Measurements from ENCODE around the gene EMP2.

The EMP2 gene

DNA sequence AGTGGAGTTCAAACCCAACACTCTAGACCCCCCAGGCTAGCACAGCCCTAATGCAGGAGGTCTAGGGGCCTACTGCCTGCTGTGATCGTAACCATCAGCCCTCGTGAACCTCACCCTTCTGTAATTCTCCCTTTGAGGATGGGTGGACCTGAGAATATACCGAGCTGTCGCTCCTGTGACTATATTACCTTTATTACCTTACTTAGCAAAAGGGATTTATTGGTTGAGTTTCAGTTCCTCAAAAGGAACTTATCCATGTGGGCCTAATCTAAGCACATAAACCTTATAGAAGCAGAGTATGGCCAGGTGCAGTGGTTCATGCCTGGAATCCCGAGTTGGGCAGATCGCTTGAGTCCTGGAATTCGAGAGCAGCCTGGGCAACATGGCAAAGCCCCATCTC lies 19.2 kb upstream of the EMP2 start:
- DNase-seq (ENCODE audit: low read depth) = no peak
- TF ChIP-seq, protein P1, sequence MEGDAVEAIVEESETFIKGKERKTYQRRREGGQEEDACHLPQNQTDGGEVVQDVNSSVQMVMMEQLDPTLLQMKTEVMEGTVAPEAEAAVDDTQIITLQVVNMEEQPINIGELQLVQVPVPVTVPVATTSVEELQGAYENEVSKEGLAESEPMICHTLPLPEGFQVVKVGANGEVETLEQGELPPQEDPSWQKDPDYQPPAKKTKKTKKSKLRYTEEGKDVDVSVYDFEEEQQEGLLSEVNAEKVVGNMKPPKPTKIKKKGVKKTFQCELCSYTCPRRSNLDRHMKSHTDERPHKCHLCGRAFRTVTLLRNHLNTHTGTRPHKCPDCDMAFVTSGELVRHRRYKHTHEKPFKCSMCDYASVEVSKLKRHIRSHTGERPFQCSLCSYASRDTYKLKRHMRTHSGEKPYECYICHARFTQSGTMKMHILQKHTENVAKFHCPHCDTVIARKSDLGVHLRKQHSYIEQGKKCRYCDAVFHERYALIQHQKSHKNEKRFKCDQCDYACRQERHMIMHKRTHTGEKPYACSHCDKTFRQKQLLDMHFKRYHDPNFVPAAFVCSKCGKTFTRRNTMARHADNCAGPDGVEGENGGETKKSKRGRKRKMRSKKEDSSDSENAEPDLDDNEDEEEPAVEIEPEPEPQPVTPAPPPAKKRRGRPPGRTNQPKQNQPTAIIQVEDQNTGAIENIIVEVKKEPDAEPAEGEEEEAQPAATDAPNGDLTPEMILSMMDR (conservative IDR thresholded peaks at IDR 0.05; ENCODE audit: low read length) = no peak
- H3K4me3 ChIP-seq (ENCODE audit: low read length) = no peak overlapping the region

DNA sequence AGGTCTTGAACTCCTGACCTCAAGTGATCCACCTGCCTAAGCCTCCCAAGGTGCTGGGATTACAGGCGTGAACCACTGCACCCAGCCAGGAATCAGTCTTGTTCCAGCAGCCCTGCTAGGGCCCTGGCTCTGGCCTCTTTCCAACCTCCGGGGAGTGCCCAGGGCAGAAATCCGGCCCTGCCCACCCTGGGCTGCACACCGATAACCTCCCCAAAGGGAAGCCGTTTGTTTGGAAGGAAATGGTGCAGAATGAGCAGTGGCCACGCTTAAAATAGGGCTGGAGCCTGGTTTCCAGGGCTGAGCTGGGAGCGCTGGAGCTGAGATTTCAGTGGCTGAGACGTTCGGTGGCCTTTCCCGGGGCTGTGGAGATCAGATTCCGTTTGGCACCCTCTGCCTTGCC lies 17.8 kb upstream of the EMP2 start:
- no peak for DNase-seq (ENCODE audit: low read depth)
- TF ChIP-seq, protein P1 (conservative IDR thresholded peaks at IDR 0.05; ENCODE audit: low read length) = no peak
- H3K4me3 ChIP-seq (ENCODE audit: low read length) = no peak overlapping the region

DNA sequence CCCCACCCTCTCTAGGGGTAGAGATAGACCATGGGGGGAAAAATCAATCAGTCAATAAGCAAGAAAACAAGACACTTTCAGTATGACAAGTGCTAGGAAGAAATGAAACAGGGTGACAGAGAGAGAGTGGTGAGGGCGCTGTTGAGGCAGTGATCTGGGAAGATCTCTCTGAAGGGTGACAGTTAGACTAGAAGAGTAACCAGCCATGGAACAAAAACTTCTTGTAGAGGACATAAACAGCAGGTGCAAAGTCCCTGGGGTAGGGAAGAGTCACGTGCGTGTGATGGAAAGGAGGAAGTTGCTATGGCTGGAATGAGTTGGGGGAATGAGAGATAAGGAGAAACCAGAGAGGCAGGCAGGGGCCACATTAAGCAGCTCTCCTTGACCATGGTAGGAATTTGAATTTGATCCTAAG lies 16.8 kb upstream of the EMP2 start:
- DNase-seq (ENCODE audit: low read depth) = no peak
- H3K4me3 ChIP-seq (ENCODE audit: low read length) = no peak overlapping the region
- TF ChIP-seq, protein P1 (conservative IDR thresholded peaks at IDR 0.05; ENCODE audit: low read length) = no peak

DNA sequence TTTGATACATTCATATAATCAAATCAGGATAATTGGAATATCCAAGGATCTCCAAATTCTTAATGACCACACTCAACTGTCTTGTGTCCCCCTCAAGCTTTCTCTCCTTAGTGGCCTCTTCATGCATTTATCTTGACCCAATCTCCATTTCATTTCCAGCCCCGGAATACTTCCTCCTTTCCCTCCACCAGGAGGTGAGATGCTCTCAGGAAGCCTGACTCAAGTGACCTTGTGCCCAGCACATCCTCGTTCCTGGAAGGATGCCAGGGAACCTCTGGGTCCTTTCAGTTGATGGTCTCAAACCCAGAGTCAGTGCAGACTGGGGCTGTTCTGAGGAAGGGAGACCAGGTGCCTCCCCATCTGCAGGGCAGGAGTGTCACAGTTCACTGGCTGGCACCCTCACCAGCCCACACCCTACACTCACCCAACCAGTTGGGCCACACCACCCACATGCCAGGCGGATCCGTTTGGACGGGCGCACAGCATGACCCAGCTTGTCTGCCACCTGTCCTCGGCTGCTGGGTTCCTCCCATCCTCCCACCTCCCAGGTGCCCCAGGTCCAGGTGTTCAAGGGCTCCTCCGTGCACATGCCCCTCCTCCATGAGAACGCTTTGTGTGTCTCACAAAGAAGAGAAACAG lies 14.0 kb upstream of the EMP2 start:
- no peak overlapping the region for H3K4me3 ChIP-seq (ENCODE audit: low read length)
- DNase-seq (ENCODE audit: low read depth) = no peak
- TF ChIP-seq, protein P1 (conservative IDR thresholded peaks at IDR 0.05; ENCODE audit: low read length) = no peak

DNA sequence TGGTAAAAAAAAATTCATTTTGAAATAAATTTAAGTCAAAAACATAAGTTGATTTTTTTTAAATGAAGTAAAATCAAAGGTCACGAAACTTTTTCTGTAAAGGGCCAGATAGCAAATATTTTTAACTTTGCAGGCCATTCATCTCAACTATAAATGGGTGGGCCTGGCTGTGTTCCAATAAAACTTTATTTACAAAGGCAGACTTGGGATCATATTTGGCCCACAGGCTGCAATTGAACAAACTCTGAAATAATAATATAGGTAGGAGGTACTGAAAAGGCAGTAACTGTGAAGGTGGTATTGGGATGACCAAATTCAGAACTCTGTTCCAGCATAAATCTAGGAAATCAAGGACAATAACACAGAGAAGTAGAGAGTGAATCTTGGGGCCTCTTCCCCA lies 12.2 kb upstream of the EMP2 start:
- TF ChIP-seq, protein P1 (conservative IDR thresholded peaks at IDR 0.05; ENCODE audit: low read length) = no peak
- H3K4me3 ChIP-seq (ENCODE audit: low read length) = no peak overlapping the region
- DNase-seq (ENCODE audit: low read depth) = no peak

DNA sequence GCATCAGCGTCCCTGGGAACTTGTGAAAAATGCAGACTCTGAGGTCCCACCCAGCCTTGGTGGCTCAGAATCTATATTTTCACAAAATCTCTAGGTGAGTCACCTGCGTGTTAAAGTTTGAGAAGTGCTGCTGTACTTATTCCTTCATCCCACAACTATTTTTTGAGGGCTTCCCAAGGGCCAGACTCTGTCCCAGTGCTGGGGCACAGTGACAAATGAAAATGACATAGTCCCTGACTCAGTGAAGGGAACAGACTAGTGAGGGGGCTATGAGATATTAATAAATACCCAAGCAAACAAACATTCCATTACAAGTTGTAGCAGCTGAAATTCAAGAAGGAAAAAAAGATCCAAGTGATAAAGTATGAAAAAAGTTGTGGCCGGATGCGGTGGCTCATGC lies 9.9 kb upstream of the EMP2 start:
- no peak for DNase-seq (ENCODE audit: low read depth)
- no peak overlapping the region for H3K4me3 ChIP-seq (ENCODE audit: low read length)
- TF ChIP-seq, protein P1 (conservative IDR thresholded peaks at IDR 0.05; ENCODE audit: low read length) = no peak

DNA sequence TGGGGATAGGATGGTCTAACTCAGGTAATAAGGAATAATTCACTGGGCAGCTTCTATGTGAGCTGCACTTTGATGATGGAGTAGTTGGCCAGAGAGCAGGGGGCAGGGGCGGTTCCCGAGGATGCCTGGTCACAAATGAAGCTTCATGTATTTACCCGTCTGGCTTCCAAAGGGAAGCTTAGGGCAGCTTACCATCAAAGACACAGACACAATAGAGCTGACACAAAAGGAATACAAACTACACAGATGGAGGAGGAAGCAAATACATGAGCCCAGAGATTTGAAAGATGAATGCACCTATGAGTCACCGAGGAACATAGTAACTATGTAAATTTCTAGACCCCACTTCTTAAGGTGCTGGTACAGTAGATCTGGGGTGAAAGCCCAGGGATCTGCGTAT lies 8.7 kb upstream of the EMP2 start:
- TF ChIP-seq, protein P1 (conservative IDR thresholded peaks at IDR 0.05; ENCODE audit: low read length) = no peak

More for the DNA sequence above, 8.7 kb upstream of the EMP2 start:
- DNase-seq (ENCODE audit: low read depth) = no peak
- no peak overlapping the region for H3K4me3 ChIP-seq (ENCODE audit: low read length)
